ENCODE results near the gene CNN2.
A peak's percentile ranks its signal among the peaks of the same experiment; 100 is the strongest.

CNN2 gene

GRCh38 chr19:1025960-1026782 lies at the start of gene CNN2:
Gene CNN2, plus strand, starts transcription at chr19:1026608. Its CDS starts 54 bp downstream, at chr19:1026662.
- DNase-seq (ENCODE audit: low read depth): peak; percentile 52

GRCh38 chr19:977058-977464 lies 49.3 kb upstream of the CNN2 start:
- DNase-seq (ENCODE audit: low read depth): no peak

- DNase-seq (ENCODE audit: low read depth): no peak
Observed at GRCh38 chr19:979318-979741, 47.1 kb upstream of the CNN2 start.

GRCh38 chr19:980133-980998 lies 46.0 kb upstream of the CNN2 start:
- no peak for DNase-seq (ENCODE audit: low read depth)

GRCh38 chr19:982567-983170 lies 43.7 kb upstream of the CNN2 start:
- no peak for DNase-seq (ENCODE audit: low read depth)

- peak; percentile 82 for DNase-seq (ENCODE audit: low read depth)
Observed at GRCh38 chr19:984165-984967, 42.0 kb upstream of the CNN2 start, which contains the start of gene WDR18. Gene WDR18, plus strand, starts transcription at chr19:984345. Its CDS starts 9 bp downstream, at chr19:984354.

- no peak for DNase-seq (ENCODE audit: low read depth)
Observed at GRCh38 chr19:986083-986482, 40.3 kb upstream of the CNN2 start.

- DNase-seq (ENCODE audit: low read depth): no peak
Observed at GRCh38 chr19:988081-988480, 38.3 kb upstream of the CNN2 start.

GRCh38 chr19:988510-988909 lies 37.9 kb upstream of the CNN2 start:
- DNase-seq (ENCODE audit: low read depth): no peak

GRCh38 chr19:989381-990081 lies 36.9 kb upstream of the CNN2 start:
- DNase-seq (ENCODE audit: low read depth): no peak

- no peak for DNase-seq (ENCODE audit: low read depth)
Observed at GRCh38 chr19:990119-990571, 36.3 kb upstream of the CNN2 start.

GRCh38 chr19:990746-991145 lies 35.7 kb upstream of the CNN2 start:
- DNase-seq (ENCODE audit: low read depth): no peak

- no peak for DNase-seq (ENCODE audit: low read depth)
Observed at GRCh38 chr19:991174-991931, 35.1 kb upstream of the CNN2 start.

GRCh38 chr19:991932-992669 lies 34.3 kb upstream of the CNN2 start:
- no peak for DNase-seq (ENCODE audit: low read depth)

GRCh38 chr19:992670-993055 lies 33.7 kb upstream of the CNN2 start:
- DNase-seq (ENCODE audit: low read depth): no peak

- no peak for DNase-seq (ENCODE audit: low read depth)
Observed at GRCh38 chr19:993361-993830, 33.0 kb upstream of the CNN2 start.

- no peak for DNase-seq (ENCODE audit: low read depth)
Observed at GRCh38 chr19:993831-994393, 32.5 kb upstream of the CNN2 start.

GRCh38 chr19:994516-994915 lies 31.9 kb upstream of the CNN2 start:
- no peak for DNase-seq (ENCODE audit: low read depth)

All from stromal cell of bone marrow (primary cell).